ENCODE measurements around the gene C12orf76.

Gene C12orf76

GRCh38 chr12:109994401-109995175, 53.7 kb downstream of the C12orf76 start:
- DNase-seq: no peak

DNA sequence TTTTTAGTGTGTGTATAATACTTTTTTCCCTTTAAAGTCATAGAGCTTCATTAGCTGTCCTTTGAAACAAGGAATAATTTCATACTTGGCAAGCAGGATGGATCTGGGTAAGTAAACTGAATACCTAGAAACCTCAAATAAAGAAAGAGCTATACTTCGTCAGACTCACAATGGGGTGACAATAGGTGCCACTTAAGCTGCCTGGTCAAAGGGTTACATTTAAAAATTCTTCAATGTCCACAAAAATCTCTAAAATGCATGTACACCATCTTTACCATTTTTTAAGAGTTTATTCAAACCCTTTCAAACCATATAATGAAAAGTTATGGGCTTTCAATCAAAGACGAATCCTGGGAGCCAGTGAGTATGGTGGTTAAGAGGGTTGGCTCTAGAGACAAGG, 55.2 kb downstream of the C12orf76 start:
- no peak for DNase-seq

DNA sequence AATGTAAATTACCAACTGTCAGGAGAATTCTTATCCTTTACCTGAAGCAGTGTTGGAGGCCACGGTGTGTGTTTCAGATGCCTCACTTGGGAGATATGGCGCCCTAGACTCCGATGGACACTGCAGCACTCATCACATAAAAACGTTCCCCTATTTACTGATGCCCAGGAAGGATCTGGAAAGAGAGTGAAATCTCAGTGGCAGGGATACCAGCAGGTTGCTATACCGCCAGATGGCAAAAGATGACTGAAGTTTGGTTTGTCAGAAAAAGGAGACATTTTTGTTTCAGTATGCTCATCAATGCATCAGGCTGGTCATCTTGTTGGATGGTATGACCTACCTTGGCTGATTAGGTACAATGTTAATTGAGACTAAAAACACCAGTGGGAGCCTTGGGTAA, 56.7 kb downstream of the C12orf76 start:
- no peak for DNase-seq
